Stimulated activated CD4-positive, alpha-beta T cell treated with anti-CD3 and anti-CD28 coated beads, Interleukin-4, amount 100 ng/mL, for 1 hour (primary cell): ENCODE results near the gene SMKR1.
"Not testable (repeated sequence)": the region's sequence is repeated elsewhere in the genome, so short reads cannot be mapped to it uniquely, and the experiment has no call there.

ENCODE experiments used
- DNase-seq: peaks from one replicate; pipeline ENCODE4 v3.0.0-alpha.2; 2020

The SMKR1 gene

DNA sequence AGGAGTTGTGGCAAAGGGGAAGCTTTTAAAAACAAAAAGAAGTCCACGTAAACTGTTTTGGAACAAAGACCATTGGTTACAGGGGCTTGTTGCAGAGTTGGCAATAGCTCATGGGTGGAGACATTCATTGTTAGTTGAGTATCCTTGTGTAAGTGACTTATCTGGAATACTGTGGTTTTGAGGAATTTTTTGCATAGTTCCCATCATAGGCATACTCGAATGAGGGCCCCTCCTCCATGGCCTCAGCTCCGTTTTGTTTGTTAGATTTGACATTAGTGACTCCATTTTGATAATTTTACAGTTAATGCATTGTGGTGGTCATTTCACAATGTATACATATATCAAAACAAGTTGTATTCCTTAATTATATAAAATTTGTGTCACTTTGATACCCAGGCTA, 12.8 kb upstream of the SMKR1 start:
- no peak for DNase-seq

GRCh38 chr7:129492391-129492790, 9.9 kb upstream of the SMKR1 start:
- no peak for DNase-seq

GRCh38 chr7:129493555-129493954, 8.8 kb upstream of the SMKR1 start:
- no peak for DNase-seq

DNA sequence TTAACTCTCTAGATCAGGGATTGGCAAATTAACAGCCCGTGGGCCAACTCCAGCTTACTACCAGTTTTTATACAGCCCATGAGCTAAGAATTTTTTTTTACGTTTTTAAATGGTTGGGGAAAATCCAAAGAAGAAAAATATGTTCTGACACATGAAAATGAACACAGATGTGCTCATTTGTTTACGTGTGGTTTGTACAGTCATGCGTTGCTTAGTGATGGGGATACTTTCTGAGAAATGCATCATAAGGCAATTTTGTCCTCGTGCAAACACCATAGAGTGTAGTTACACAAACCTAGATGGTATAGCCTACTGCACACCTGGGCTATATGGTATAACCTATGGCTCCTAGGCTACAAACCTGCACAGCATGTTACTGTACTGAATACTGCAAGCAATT, 8.3 kb upstream of the SMKR1 start:
- no peak for DNase-seq

GRCh38 chr7:129495987-129496386, 6.3 kb upstream of the SMKR1 start:
- DNase-seq = no peak

GRCh38 chr7:129496653-129497052, 5.7 kb upstream of the SMKR1 start:
- DNase-seq = no peak

DNA sequence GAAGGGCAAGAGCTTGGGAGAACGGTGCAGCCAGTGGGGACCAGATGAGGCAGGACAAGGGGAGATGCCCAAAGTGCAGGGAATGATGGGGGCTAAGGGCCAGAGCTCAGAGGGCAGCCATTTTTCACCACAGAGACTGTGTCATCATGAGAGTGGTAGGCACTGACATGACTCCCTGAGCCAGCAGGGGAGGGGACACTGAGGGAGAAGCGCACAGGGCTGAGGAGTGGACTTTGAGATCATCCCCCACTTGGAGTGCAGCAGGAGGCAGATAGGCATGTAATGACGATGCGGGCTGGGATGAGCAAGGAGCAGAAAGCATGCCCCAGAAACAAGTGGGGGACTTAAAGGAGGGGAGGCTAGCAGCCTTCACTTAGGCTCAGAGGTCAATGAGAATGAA, 5.2 kb upstream of the SMKR1 start:
- DNase-seq = no peak

DNA sequence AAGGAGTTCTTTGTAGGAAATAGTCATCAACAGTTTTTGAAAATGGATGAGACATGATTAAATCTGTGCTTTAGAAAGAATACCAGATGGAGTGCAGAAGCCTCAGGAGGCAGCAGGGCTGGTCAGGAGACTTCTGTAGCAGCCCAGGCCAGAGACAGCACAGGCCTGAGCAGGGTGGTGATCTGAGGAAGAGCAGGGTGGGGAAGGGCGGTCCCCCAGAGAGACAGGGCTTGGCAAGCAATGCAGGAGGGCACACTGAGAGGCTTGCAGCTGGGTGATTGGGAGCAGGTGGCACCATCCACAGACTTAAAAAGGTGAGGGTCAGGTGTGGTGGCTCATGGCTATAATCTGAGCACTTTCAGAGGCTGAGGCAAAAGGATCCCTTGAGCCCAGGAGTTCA, 4.3 kb upstream of the SMKR1 start:
- DNase-seq = no peak

DNA sequence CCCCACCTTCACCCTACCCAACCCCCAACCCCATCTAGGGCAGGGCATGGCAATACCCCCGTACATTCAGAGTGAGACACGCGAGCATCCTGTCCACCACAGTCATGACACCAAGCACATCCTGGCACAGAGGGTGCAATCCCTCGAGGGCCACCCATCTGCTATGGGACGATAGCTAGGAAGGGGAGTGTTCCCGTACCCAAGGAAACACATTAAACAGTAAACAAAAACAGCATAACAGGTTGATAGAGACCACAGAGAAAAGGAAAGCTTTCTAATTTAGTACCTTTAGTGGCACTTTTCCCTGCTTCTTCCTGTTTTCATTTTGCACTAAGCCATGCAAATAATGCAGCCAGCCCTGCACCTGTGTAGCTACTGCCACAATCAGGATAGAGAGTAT, 2.3 kb upstream of the SMKR1 start:
- no peak for DNase-seq

DNA sequence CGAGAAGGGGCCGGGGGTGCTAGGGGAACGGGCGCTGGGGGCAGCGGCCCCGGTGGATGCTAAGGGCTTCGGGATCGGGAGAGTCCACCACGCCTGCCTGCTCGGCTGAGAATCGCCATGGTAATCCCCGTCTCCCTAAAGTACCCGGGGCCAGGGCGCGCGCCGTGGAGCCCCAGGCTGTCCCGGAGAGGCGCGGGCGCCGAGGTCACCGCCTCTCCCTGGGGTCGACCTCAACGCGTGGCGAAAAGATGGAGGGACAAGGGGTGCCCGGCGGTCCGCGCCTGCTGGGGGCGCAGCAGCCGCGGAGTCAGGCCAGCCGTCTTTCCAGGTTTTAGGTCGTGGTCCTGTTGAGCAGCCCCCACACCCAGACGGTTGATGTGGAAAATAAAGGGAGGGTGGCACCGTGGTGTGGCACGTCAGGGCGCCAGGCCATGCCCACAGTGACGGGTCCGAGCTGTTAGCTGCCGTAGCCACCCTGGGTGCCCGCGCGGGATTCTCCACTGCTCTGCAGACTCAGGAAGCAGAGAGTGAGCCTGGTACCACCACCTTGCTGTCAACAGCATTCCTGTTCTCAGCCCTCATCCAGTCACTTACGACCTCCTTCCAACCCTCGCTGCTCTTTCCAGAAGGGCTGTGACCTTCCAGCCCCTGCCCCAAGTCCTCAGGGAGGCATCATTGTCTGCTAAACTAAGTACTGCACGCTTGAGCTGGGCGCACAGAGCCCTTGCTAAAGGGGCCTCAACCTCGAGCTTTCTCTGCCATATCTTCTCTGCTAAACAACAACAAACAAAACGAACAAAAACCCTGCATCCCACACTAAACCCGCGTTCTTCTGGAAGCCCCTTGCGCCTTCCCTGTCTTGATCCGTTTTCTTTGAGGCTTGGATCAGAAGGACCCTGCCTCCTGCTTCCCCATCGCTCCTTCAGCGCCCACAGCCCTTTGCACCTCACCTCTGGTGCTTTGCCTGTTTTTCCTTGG, 666 bp downstream of the SMKR1 start:
- DNase-seq = no peak

- DNase-seq = no peak
Measured at GRCh38 chr7:129503725-129504124, 1.4 kb downstream of the SMKR1 start.

GRCh38 chr7:129512192-129512591, 9.9 kb downstream of the SMKR1 start:
- no peak for DNase-seq

- DNase-seq = no peak
Measured at GRCh38 chr7:129513546-129513945, 11.2 kb downstream of the SMKR1 start.

GRCh38 chr7:129514683-129515082, 12.4 kb downstream of the SMKR1 start:
- no peak for DNase-seq

- no peak for DNase-seq
Measured at GRCh38 chr7:129515381-129515780, 13.1 kb downstream of the SMKR1 start.

DNA sequence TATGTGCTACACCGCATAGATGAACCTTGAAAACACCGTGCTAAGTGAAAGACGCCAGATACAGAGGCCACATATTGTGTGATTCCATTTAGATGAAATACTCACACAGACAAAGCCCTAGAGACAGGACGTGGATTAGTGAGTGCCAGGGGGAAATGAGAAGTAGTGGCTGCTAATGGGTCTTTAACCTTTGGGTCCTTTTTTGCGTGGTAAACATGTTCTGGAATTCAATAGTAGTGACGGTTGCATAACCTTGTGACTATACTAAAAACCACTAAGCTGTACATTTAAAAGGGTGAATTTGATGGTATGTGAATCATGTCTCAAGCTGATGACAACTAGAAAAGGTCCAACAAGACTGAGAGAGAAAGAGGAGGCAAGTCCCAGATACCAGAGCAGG, 15.6 kb downstream of the SMKR1 start:
- no peak for DNase-seq

GRCh38 chr7:129519464-129519863, 17.1 kb downstream of the SMKR1 start:
- no peak for DNase-seq

DNA sequence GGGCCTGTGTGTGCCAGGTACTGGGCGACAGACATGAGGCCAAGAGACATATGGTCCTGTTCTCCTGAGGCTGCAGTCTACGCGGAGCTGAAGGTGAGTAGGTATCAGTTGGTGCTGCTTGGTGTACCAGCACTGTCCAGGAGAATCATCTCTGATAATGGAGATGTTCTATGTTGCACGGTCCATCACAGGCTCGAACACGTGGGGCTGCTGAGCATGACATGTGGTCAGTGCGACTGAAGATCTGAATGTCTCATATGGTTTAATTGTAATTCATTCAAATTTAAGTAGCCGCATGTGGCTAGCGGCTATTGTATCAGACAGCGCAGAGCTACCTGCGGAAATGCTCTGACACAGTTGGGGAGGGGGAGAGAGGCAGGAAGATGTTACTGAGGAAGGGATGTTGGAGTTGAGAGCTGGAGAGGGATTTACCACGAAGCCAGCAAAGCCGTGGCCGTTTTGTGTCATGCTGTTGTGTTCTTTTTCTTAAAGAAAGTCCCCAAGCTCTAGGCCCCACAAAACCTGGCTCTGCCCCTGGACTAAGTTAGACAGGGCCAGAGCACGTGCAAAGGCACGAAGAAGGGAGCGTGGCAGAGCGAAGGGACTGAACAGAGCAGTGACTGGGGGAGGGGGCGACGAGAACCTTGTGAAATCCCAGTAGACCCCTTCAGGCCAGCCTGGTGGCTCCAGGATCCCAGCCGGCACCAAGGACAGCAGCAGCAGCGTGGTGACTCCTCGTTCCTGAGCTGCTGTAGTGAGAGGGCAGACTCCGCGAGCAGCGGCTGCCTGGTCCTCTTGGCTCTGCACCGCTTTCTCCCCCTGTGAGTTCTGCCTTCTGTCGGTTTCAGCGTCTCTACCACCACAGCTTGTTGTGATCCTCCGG, 20.0 kb downstream of the SMKR1 start:
- DNase-seq = no peak

DNA sequence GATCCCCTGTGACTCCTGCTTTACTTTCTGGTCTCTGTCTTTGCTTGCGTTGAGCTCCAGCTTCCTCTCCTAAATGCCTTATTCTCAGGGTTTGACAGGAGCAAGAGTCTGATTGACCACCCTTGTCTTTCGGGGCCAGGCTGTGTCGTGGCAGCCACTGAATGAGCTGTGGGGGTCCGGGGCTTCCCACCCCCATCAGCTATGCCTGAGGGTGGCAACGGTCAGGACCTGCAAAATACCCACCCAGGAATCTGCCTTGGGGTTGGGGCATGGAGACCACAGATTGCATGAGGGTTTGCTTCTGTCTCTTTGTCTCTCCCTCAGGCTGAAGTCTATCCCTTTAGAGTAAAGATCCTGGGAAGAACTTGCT, 20.6 kb downstream of the SMKR1 start:
- DNase-seq = no peak

- DNase-seq = no peak
Measured at GRCh38 chr7:129523924-129524323, 21.6 kb downstream of the SMKR1 start.

GRCh38 chr7:129524405-129524804, 22.1 kb downstream of the SMKR1 start:
- not testable (repeated sequence) for DNase-seq

GRCh38 chr7:129525225-129525862, 23.0 kb downstream of the SMKR1 start:
- DNase-seq = no peak

DNA sequence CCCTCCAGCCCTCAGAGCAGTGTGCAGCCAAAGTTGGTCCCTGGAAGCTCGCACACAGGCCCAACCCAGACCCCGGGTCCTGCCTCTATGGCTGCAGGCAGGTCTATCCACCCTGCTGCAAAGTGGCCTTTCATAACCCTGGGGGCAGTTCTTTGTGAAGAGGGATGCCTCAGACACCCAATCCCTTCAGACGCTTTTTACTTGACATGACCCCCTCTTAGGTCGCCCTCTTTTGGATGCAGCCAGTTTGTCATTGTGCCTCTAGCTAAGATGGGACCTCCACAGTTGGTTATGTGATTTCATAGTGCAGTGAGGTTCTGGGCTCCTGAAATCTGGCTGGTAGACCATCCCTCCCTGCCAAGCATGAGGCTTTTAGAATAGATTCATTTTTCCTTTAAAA, 27.3 kb downstream of the SMKR1 start:
- DNase-seq = no peak
